ENCODE data around the gene ACBD6.
"Not testable (repeated sequence)": the region's sequence is repeated elsewhere in the genome, so short reads cannot be mapped to it uniquely, and the experiment has no call there.

The ACBD6 gene

DNA sequence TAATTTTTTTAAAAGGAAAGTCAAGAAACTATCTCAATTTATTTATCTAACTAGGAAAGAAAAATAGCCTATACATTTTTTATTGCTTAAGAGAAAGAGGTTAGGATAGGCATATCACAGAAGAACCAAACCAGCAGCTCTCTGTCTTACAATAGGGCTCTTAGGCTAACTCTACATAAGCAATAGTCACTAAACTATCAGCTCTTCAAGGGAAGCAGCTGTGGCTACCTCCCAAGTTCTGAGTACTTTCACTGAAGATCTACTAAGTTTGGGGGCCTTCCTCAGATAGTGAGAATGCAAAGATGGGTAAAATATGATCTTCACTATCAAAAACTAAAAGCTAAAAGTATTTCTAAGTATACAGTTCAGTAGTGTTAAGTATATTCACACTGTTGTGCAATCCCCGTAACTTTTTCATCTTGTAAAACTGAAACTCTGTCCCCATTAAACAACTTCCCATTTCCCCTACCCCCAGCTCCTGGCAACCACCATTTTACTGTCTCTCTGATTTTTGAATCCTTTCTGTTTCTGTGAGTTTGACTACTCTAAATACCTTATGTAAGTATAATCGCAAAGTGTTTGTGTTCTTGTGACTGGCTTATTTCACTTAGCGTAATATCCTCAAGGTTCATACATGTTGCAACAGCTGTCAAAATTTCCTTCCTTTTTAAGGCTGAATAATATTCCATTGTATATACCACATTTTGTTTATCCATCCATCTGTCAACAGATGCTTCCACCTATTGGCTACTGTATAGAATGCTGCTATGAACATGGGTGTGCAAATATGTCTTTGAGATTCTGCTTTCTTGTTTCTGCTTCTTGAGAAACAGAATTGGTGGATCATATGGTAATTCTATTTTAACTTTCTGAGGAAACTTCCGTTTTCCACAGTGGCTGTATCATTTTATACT is 73.3 kb downstream of the ACBD6 start:
- DNase-seq (ENCODE audit: low read depth), result no peak
- no peak overlapping the region for H3K4me3 ChIP-seq (ENCODE audit: low read depth, low read length)
- no peak for TF ChIP-seq CTCF (IDR thresholded peaks at IDR 0.05; ENCODE audit: low read depth, low read length, missing control alignments)
- in situ Hi-C loops (cut with HindIII; ENCODE audit: low sequenced_read_pairs), result no loop called here

DNA sequence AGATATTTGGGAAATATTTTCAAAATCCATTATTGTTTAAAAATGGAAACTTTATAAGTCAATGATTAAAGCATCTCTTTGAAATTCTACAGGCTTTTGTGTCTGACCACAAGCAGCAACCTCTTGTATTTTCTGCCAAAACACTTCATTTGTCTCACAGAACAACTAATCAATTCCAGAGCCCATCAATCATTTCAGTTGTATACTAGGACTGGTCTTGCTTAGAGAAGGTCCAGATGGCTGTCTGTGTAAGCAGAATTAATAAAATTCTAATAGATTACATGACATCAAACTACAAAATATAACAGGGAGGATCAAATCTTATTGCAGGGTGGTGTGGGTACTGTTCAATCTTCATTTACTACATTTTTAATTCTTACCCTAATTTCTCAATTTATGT is 76.4 kb downstream of the ACBD6 start:
- no peak for TF ChIP-seq CTCF (IDR thresholded peaks at IDR 0.05; ENCODE audit: low read depth, low read length, missing control alignments)
- in situ Hi-C loops (cut with HindIII; ENCODE audit: low sequenced_read_pairs), result no loop called here
- H3K4me3 ChIP-seq (ENCODE audit: low read depth, low read length), result no peak overlapping the region
- DNase-seq (ENCODE audit: low read depth), result no peak

DNA sequence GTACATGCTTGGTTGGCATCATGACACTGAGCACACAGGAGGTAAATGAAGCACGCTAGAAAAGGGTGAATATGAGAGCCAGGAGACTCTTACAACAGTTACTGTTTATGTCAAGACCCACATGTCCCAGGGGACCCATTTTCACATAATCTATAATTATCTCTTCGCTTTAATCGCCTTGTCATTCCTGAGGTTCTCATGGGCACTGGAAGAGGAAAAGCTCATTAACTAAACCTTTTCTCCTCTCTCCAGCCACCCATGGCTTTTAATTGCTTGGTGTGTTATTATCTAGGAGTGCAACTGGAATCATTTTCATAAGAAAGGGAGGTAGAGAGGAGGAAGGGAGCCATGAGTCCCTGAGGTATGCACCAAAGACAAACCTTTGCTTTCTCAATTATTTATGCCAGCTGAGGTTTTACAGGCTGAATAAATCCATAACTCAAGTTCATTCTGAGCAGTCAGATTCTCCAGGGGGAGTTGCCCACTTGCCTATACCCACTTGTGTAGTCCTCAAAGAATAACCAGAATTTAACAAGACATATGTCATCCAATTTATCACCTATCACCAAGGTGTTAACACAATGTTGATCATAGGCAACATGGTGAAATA is 77.4 kb downstream of the ACBD6 start:
- DNase-seq (ENCODE audit: low read depth), result no peak
- H3K4me3 ChIP-seq (ENCODE audit: low read depth, low read length), result no peak overlapping the region
- in situ Hi-C loops (cut with HindIII; ENCODE audit: low sequenced_read_pairs), result no loop called here
- no peak for TF ChIP-seq CTCF (IDR thresholded peaks at IDR 0.05; ENCODE audit: low read depth, low read length, missing control alignments)

GRCh38 chr1:180421614-180422013 is 80.8 kb downstream of the ACBD6 start:
- DNase-seq (ENCODE audit: low read depth), result no peak
- no peak overlapping the region for H3K4me3 ChIP-seq (ENCODE audit: low read depth, low read length)
- in situ Hi-C loops (cut with HindIII; ENCODE audit: low sequenced_read_pairs), result no loop called here
- TF ChIP-seq CTCF (IDR thresholded peaks at IDR 0.05; ENCODE audit: low read depth, low read length, missing control alignments), result no peak

GRCh38 chr1:180421145-180421544 is 81.2 kb downstream of the ACBD6 start:
- in situ Hi-C loops (cut with HindIII; ENCODE audit: low sequenced_read_pairs); DNase-seq (ENCODE audit: low read depth): not testable (repeated sequence)

DNA sequence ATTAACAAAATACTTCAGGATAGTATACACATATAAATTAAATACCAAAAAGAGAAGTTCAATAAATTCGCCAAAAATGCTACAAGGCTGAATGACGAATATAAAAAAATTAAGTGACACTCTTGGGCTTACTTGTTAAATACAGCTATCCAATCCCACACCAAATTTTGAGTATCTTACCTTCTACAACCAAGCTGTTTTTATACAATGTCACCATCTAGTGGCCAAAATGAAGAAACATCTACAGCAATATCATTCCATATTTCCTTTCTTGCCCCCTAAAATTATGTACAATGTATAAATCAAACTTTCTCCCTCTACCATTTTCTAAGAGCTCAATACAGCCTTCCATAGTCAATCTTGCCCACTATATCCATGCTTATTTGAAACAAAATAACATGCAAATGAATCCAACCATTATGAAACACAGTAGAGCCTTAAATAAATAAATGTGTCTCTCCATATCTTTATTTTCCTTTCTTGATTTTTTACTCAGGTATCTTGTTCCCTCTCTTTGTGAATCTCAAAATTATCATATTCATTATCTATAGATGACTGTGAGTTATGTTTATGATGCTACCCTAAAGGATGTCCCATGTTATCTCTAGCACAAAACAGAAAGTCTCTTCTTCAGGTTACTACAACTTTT is 86.3 kb downstream of the ACBD6 start:
- peak; percentile 23 for TF ChIP-seq CTCF (IDR thresholded peaks at IDR 0.05; ENCODE audit: low read depth, low read length, missing control alignments)
- in situ Hi-C loops (cut with HindIII; ENCODE audit: low sequenced_read_pairs), result no loop called here
- no peak overlapping the region for H3K4me3 ChIP-seq (ENCODE audit: low read depth, low read length)
- peak; percentile 12 for DNase-seq (ENCODE audit: low read depth)

More at GRCh38 chr1:180421145-180421544, 81.2 kb downstream of the ACBD6 start:
- not testable (repeated sequence) for H3K4me3 ChIP-seq (ENCODE audit: low read depth, low read length)

Measured in astrocyte of the cerebellum (primary cell).